HG03175 (cell line): Measurements from ENCODE around the gene MAGI3.

Experiments used
- ATAC-seq: cut with Tn5 transposase; IDR thresholded peaks from one replicate; pipeline ENCODE4 v1.9.1; 2021; ENCODE audit warnings: mild to moderate bottlenecking, moderate library complexity; ENCODE audit not compliant: unreplicated experiment

The MAGI3 gene

GRCh38 chr1:113389953-113390834 lies at the start of gene MAGI3:
TSS of gene MAGI3 (plus strand) at chr1:113390515. CDS start at chr1:113391034, 519 bp downstream.
- peak; percentile 99 for ATAC-seq

DNA sequence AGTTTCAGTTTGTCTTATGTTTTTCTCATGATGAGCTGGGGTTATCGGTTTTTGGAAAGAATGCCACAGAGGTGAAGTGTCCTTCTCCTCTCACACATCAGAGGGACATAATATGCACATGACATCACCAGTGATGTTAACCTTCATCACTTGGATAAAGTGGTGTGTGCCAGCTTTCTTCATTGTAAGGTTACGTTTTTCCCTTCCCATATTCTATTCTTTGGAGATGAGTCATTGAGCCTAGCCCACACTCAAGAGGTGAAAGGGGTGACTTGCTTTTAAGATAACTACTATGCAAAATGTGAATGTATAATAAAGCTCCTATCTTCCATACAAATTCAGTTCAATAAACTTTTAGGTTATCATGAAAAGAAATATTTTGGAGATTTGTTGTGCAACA lies 36.7 kb upstream of the MAGI3 start:
- no peak for ATAC-seq

GRCh38 chr1:113363935-113364334 lies 26.4 kb upstream of the MAGI3 start:
- no peak for ATAC-seq

DNA sequence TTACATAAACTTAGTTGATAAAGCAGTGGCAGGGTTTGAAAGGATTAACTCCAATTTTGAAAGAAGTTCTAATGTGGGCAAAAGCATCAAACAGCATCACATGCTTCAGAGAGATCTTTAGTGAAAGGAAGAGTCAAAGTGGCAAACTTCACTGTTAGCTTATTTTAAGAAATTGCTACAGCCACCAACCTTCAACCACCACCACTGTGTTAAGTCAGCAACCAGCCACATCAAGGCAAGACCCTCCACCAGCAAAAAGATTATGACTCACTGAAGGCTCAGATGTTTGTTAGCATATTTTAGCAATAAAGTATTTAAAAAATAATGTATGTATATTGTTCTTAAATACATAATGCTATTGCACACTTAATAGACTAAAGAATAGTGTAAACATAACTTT lies 21.3 kb upstream of the MAGI3 start:
- ATAC-seq = no peak

DNA sequence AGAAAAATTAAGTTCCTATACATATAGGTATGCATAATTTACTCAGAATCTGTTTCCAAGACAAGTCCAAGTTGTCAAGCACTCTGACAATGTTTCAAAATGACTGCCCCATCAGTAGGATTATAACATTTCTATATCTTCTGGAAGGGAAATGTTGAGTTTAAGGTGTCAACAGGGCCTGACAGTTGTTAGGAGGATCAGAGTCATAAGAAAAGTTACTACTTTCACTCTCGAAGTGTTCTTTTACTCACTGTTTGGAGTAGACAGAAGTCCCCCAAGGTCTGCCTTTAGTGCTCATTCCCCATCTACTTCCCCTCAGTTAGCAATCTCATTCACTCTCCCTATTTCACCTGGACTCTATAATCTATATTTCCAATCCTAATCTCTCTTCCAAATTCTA lies 20.6 kb upstream of the MAGI3 start:
- ATAC-seq = no peak

GRCh38 chr1:113370868-113371267 lies 19.4 kb upstream of the MAGI3 start:
- ATAC-seq = no peak

DNA sequence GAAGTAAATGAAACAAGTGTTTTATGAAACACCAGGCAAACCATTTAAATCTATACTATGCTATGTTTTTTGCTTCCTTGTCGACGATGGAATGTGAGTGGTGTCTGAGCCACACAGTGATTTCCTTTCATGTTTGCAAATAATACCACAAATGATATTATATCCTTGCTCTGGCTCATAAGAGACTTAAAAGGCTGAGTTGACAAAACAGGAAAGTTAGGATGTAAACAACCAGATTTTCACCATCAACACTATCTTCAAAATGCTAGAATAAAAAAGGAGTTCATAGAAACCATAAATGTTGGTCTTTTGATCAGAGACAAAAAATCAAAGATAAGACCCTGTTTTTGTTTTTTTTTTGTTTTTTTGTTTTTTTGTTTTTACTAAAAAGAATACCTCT lies 17.8 kb upstream of the MAGI3 start:
- ATAC-seq = no peak

- ATAC-seq = no peak
These were observed 16.7 kb upstream of the MAGI3 start for GRCh38 chr1:113373644-113374043.

DNA sequence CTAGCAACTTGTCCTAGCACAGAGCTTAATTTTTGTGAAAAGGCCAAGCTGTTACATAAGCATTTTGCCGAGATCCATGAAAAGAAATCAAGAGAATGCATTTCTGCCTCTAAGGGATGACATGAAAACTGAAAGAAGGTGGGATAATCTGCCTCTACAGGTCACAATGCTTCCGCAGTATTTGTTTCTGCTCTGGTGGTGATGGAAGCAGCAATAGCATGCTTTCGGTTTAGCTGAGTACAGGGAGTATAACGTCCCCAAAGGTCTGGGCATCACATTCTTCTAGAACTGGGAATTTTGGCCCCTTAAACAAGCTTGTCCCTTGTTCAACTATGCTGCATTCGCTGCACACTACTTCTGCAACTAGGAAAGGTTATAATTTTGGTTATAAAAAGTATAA lies 14.4 kb upstream of the MAGI3 start:
- no peak for ATAC-seq

DNA sequence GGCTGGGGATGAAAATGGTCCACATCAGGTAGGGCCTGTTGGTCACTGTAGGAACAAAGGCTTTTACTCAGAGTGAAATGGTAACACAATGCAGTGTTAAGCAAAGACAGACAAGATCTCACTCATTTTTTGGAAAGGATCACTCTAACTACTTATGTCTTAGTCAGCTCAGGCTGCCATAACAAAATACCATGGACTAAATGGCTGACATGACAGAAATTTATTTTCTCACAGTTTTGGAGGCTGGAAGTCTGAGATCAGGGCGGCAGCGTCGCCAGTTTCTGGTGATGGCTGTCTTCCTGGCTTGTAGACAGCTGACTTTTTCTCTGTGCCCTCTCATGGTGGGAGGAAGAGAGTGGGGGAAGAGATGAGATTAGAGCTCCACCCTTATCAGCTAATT lies 10.2 kb upstream of the MAGI3 start:
- no peak for ATAC-seq

GRCh38 chr1:113388017-113388620 lies 2.2 kb upstream of the MAGI3 start:
- ATAC-seq = no peak

GRCh38 chr1:113388621-113389358 lies 1.5 kb upstream of the MAGI3 start:
- no peak for ATAC-seq

DNA sequence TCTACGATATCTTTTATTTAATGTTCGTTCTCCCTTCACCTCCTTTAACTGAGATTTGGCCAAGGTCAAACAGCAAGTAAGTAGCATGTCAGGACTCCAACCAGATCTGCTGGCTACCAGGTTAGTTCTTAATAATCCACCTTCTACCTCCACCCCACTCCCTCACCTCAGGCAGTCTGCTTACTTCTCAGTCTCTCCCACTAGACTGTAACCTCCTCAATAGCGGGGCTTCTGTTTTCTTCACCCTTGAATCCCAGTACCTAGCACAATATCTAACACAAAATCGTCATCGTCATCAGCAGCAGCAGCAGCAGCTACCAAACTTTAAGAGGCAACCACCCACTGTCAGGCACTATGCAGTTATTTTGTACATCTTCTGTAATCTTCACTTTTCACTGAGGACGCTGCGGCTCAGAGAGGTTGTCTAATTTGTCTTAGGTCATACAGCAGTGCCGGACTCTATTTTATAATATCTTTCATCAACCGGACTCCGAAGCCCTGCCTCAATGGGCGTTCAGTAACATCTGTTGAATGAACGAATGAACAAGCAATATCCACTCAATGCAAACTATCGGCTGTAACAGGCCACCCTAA lies 859 bp upstream of the MAGI3 start:
- no peak for ATAC-seq

DNA sequence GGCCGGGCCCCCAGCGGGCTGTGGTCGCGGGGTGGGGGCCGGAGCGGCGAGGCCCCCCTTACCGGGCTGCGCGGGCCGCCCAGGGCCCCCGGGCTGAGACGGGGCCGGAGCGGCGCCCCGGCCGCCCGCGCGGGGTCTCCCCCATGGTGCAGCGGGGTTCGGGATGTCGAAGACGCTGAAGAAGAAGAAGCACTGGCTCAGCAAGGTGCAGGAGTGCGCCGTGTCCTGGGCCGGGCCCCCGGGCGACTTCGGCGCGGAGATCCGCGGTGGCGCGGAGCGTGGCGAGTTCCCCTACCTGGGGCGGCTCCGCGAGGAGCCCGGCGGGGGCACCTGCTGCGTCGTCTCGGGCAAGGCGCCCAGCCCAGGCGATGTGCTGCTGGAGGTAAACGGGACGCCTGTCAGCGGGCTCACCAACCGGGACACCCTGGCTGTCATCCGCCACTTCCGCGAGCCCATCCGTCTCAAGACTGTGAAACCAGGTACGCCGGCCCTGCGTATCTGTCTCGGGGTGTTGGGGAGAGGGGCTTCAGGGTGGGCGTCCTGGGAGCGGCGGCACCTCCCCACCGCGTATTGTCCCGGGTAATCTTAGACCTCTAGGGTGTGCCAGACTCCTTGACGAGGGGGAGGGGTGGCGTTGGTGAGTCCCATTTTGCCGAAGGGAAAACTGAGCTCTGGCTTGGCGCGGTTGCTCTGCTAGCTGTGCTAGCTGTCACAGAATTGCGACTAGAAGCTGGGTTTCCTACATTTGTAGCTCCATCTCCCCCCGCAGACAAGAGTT lies 745 bp downstream of the MAGI3 start:
- no peak for ATAC-seq

- no peak for ATAC-seq
These were observed 1.4 kb downstream of the MAGI3 start for GRCh38 chr1:113391649-113392271.

- no peak for ATAC-seq
These were observed 2.3 kb downstream of the MAGI3 start for GRCh38 chr1:113392541-113393128.

GRCh38 chr1:113394043-113394862 lies 3.9 kb downstream of the MAGI3 start:
- no peak for ATAC-seq

DNA sequence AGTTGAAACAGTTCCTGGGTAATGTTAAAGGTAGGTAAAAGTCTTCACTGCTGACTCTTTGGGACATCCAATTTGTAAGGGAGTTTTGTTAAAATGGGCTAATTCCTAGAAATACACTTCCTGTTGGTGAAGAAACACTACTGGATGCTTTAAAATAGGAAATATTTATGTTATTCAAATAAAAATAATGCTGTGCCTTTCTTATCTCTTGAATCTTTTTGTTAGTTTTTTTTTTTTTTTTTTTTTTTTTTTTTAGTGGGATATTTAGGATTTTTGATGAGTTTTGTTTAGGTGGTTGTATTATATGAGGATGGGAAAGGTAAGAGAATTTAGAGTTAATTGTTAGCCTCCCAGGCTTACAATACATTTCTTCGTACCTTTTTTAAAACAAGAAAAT lies 4.5 kb downstream of the MAGI3 start:
- ATAC-seq = no peak

GRCh38 chr1:113396102-113396501 lies 5.8 kb downstream of the MAGI3 start:
- ATAC-seq = no peak
